H1 (cell line): Measurements from ENCODE around the gene UHRF2. TPM values are rescaled to one million over a fixed set of nuclear protein-coding genes. Genes with fewer than 3 reads are reported as not detected.

Experiments used
- CTCF ChIA-PET: fragments of 300-600 bp; sonication (Branson Sonifier 250); formaldehyde crosslinking; loops from one replicate; lab custom pipeline; 2021; ENCODE audit not compliant: partially characterized antibody; lab: Charles Lee
- POLR2A ChIA-PET: fragments of 300-600 bp; sonication (Branson Sonifier 250); formaldehyde crosslinking; loops from one replicate; lab custom pipeline; 2021; ENCODE audit warnings: inconsistent platforms; ENCODE audit not compliant: partially characterized antibody; lab: Charles Lee
- DNase-seq, 2 experiments: peaks; one replicate each; pipeline versions ENCODE4 v3.0.0 to v3.0.0-alpha.2; 2010 to 2022; ENCODE audit warnings: low spot score in 2 of 2, low read depth in 1 of 2, mixed read lengths in 1 of 2
- FAIRE-seq: peaks from 2 replicates; lab custom pipeline; 2011; peaks lifted over from hg19 to GRCh38; lab: Jason Lieb, UNC
- H2AFZ ChIP-seq: 2 replicates; pipeline ENCODE4 v1.8.1; 2012; ENCODE audit warnings: low read length, inconsistent platforms
- H2AK5ac ChIP-seq: 2 replicates; pipeline ENCODE4 v1.6.1; 2013; ENCODE audit warnings: low read depth, low read length
- H2BK120ac ChIP-seq: replicated peaks from 2 replicates; pipeline ENCODE3; 2013; ENCODE audit warnings: low read depth, low read length, inconsistent platforms
- H2BK12ac ChIP-seq: 2 replicates; pipeline ENCODE4 v1.6.1; 2013; ENCODE audit warnings: low read depth, low read length
- H2BK15ac ChIP-seq: 2 replicates; pipeline ENCODE4 v1.6.1; 2013; ENCODE audit warnings: low read length
- H2BK20ac ChIP-seq: 2 replicates; pipeline ENCODE4 v1.6.1; 2013; ENCODE audit warnings: low read length
- H2BK5ac ChIP-seq: 2 replicates; pipeline ENCODE4 v1.6.1; 2013; ENCODE audit warnings: low read depth, low read length
- H3K14ac ChIP-seq: 2 replicates; pipeline ENCODE4 v1.6.1; 2013; ENCODE audit warnings: inconsistent platforms; ENCODE audit not compliant: insufficient read length
- H3K18ac ChIP-seq: 2 replicates; pipeline ENCODE4 v1.6.1; 2013; ENCODE audit warnings: low read length; ENCODE audit errors: extremely low read depth
- H3K23ac ChIP-seq: 2 replicates; pipeline ENCODE4 v1.6.1; 2013; ENCODE audit warnings: inconsistent platforms; ENCODE audit not compliant: insufficient read length
- H3K23me2 ChIP-seq: 2 replicates; pipeline ENCODE4 v1.6.1; 2013; ENCODE audit warnings: low read depth, low read length
- H3K27ac ChIP-seq: 2 replicates; pipeline ENCODE4 v1.6.1; 2011; ENCODE audit warnings: low read depth, low read length, inconsistent platforms
- H3K27me3 ChIP-seq, 4 experiments: replicated peaks in 1 of 4; 1 replicate in 1 of 4; 2 replicates in 3 of 4; pipeline versions ENCODE4 v1.6.1 to v1.8.1; 2011 to 2013; ENCODE audit warnings: low read length in 3 of 4, mild to moderate bottlenecking in 3 of 4, inconsistent platforms in 2 of 4, mixed read lengths in 2 of 4, moderate library complexity in 1 of 4; ENCODE audit not compliant: control insufficient read depth in 3 of 4, insufficient read depth in 3 of 4; ENCODE audit errors: extremely low read depth in 1 of 4
- H3K36me3 ChIP-seq, 4 experiments: 2 replicates each; pipeline versions ENCODE4 v1.6.1 to v1.8.1; 2011 to 2013; ENCODE audit warnings: mild to moderate bottlenecking in 4 of 4, low read length in 3 of 4, moderate library complexity in 2 of 4, control low read depth in 1 of 4, inconsistent platforms in 1 of 4; ENCODE audit not compliant: insufficient read depth in 4 of 4, control insufficient read depth in 2 of 4
- H3K4ac ChIP-seq: replicated peaks from 2 replicates; pipeline ENCODE3; 2013; ENCODE audit warnings: low read length, low read depth, mixed read lengths, inconsistent platforms; ENCODE audit not compliant: insufficient read length
- H3K4me1 ChIP-seq, 4 experiments: replicated peaks in 1 of 4; 1 replicate in 1 of 4; 2 replicates in 3 of 4; pipeline versions ENCODE4 v1.6.1 to v1.8.1; 2011 to 2013; ENCODE audit warnings: low read length in 3 of 4, inconsistent platforms in 2 of 4, mixed read lengths in 1 of 4; ENCODE audit not compliant: insufficient read depth in 4 of 4, control insufficient read depth in 3 of 4
- H3K4me2 ChIP-seq, 2 experiments: 2 replicates each; pipeline versions ENCODE4 v1.6.1 to v1.8.1; 2011 to 2013; ENCODE audit warnings: low read depth in 2 of 2, low read length in 2 of 2, control low read depth in 1 of 2, inconsistent platforms in 1 of 2, mild to moderate bottlenecking in 1 of 2; ENCODE audit not compliant: insufficient read depth in 1 of 2
- H3K4me3 ChIP-seq, 4 experiments: fragments of 200-600, 300-600 bp in 1 of 4; sonication (generic), shearing (Covaris generic), sonication (Bioruptor Twin) in 1 of 4; 2 replicates each; pipeline versions ENCODE4 v1.5.1 to v1.8.1; 2011 to 2016; ENCODE audit warnings: low read length in 4 of 4, low read depth in 3 of 4, control low read depth in 2 of 4, inconsistent platforms in 2 of 4, mild to moderate bottlenecking in 2 of 4, mixed read lengths in 1 of 4, moderate library complexity in 1 of 4; ENCODE audit not compliant: insufficient read depth in 2 of 4; ENCODE audit errors: extremely low read depth in 1 of 4
- H3K56ac ChIP-seq: replicated peaks from 2 replicates; pipeline ENCODE3; 2013; ENCODE audit warnings: low read depth, mild to moderate bottlenecking, mixed read lengths, low read length, inconsistent platforms; ENCODE audit not compliant: insufficient read length
- H3K79me1 ChIP-seq: 2 replicates; pipeline ENCODE4 v1.6.1; 2013; ENCODE audit warnings: low read depth, low read length, control low read depth
- H3K79me2 ChIP-seq, 2 experiments: 2 replicates each; pipeline versions ENCODE4 v1.6.1 to v1.8.1; 2012 to 2013; ENCODE audit warnings: low read length in 2 of 2, mild to moderate bottlenecking in 2 of 2, inconsistent platforms in 1 of 2; ENCODE audit not compliant: insufficient read depth in 2 of 2, control insufficient read depth in 1 of 2
- H3K9ac ChIP-seq, 4 experiments: replicated peaks in 1 of 4; 1 replicate in 1 of 4; 2 replicates in 3 of 4; pipeline versions ENCODE4 v1.6.1 to v1.8.1; 2011 to 2013; ENCODE audit warnings: low read depth in 3 of 4, low read length in 3 of 4, control low read depth in 2 of 4, mild to moderate bottlenecking in 2 of 4, moderate library complexity in 2 of 4, inconsistent platforms in 1 of 4; ENCODE audit errors: extremely low read depth in 1 of 4
- H3K9me3 ChIP-seq, 2 experiments: 2 replicates each; pipeline versions ENCODE4 v1.6.1 to v1.8.1; 2012 to 2013; ENCODE audit warnings: mild to moderate bottlenecking in 2 of 2, moderate library complexity in 2 of 2, control low read depth in 1 of 2, inconsistent platforms in 1 of 2, low read depth in 1 of 2, low read length in 1 of 2, mixed read lengths in 1 of 2; ENCODE audit not compliant: insufficient read depth in 2 of 2
- H4K20me1 ChIP-seq, 2 experiments: replicated peaks in 1 of 2; 2 replicates each; pipeline versions ENCODE3 to v1.8.1; 2011 to 2013; ENCODE audit warnings: inconsistent platforms in 2 of 2, low read length in 2 of 2, mild to moderate bottlenecking in 1 of 2; ENCODE audit not compliant: insufficient read depth in 2 of 2, control insufficient read depth in 1 of 2
- H4K5ac ChIP-seq: 2 replicates; pipeline ENCODE4 v1.6.1; 2013; ENCODE audit warnings: low read length, low read depth, mixed read lengths, inconsistent platforms; ENCODE audit not compliant: insufficient read length
- H4K8ac ChIP-seq: 2 replicates; pipeline ENCODE4 v1.8.0; 2013; ENCODE audit warnings: mild to moderate bottlenecking, moderate library complexity, low read length, inconsistent platforms; ENCODE audit not compliant: insufficient read depth; ENCODE audit errors: extremely low read depth
- H4K91ac ChIP-seq: replicated peaks from 2 replicates; pipeline ENCODE3; 2013; ENCODE audit warnings: low read length, mixed read lengths, inconsistent platforms; ENCODE audit not compliant: insufficient read length
- CBX8 ChIP-seq: fragments of 300-800, 300-1000 bp; sonication (generic); IDR thresholded peaks from 2 replicates; pipeline ENCODE4 v1.7.1; 2016; ENCODE audit warnings: low read depth, low read length, borderline replicate concordance
- EGR1 ChIP-seq: IDR thresholded peaks from 2 replicates; pipeline ENCODE4 v1.6.1; 2011; ENCODE audit warnings: low read depth, low read length, borderline replicate concordance
- GTF2F1 ChIP-seq: IDR thresholded peaks from 2 replicates; pipeline ENCODE4 v1.6.1; 2012; ENCODE audit warnings: low read depth, low read length, improper control_type of control experiment, borderline replicate concordance
- HDAC6 ChIP-seq: IDR thresholded peaks from one replicate; pipeline ENCODE4 v1.7.1; 2012; ENCODE audit warnings: low read depth, mild to moderate bottlenecking, inconsistent platforms, low read length, moderate library complexity
- JUND ChIP-seq: IDR thresholded peaks from 2 replicates; pipeline ENCODE4 v1.6.1; 2011; ENCODE audit warnings: mild to moderate bottlenecking, improper control_type of control experiment, low read length
- MAFK ChIP-seq: IDR thresholded peaks from 2 replicates; pipeline ENCODE4 v1.6.1; 2012; ENCODE audit warnings: low read depth, mild to moderate bottlenecking, improper control_type of control experiment, low read length
- POU5F1 ChIP-seq: IDR thresholded peaks from 2 replicates; pipeline ENCODE4 v1.6.1; 2011; ENCODE audit warnings: low read depth, mild to moderate bottlenecking, low read length, moderate library complexity
- RNF2 ChIP-seq: fragments of 200-900, 300-1000 bp; sonication (generic); IDR thresholded peaks from 2 replicates; pipeline ENCODE4 v1.7.1; 2016; ENCODE audit warnings: borderline replicate concordance, low read depth, mild to moderate bottlenecking, antibody characterized with exemption, low read length; ENCODE audit not compliant: poor library complexity, severe bottlenecking; ENCODE audit errors: missing control alignments
- SIN3A ChIP-seq, 2 experiments: IDR thresholded peaks in 1 of 2; conservative IDR thresholded peaks in 1 of 2; 2 replicates each; pipeline ENCODE4 v1.6.1; 2011 to 2012; ENCODE audit warnings: low read length in 2 of 2, improper control_type of control experiment in 1 of 2, low read depth in 1 of 2, mild to moderate bottlenecking in 1 of 2
- SP4 ChIP-seq: IDR thresholded peaks from 2 replicates; pipeline ENCODE4 v1.6.1; 2012; ENCODE audit warnings: low read length, inconsistent platforms
- SRF ChIP-seq: IDR thresholded peaks from 2 replicates; pipeline ENCODE4 v1.6.1; 2011; ENCODE audit warnings: mild to moderate bottlenecking, low read depth, low read length, moderate library complexity
- SUZ12 ChIP-seq: fragments of 200-600 bp; sonication (generic); IDR thresholded peaks from 2 replicates; pipeline ENCODE4 v1.6.1; 2012; ENCODE audit warnings: mild to moderate bottlenecking, inconsistent platforms, low read length, moderate library complexity, mixed read lengths
- TAF7 ChIP-seq: optimal IDR thresholded peaks from 2 replicates; pipeline ENCODE3; 2011; ENCODE audit warnings: low read depth, mild to moderate bottlenecking, inconsistent platforms, low read length, moderate library complexity, borderline replicate concordance
- WGBS, 2 experiments: shearing (Covaris generic) in 1 of 2; methylation state at CpG; one replicate each; pipeline versions ENCODE4 v1.1.6 to v1.1.7; 2013 to 2015; ENCODE audit warnings: low lambda C conversion rate in 2 of 2, mixed read lengths in 2 of 2, inconsistent platforms in 1 of 2, low coverage in 1 of 2, missing lambda C conversion rate in 1 of 2; ENCODE audit not compliant: insufficient replicate concordance in 2 of 2, insufficient coverage in 1 of 2, insufficient read length in 1 of 2; ENCODE audit errors: extremely low coverage in 1 of 2, missing lambda C conversion rate in 1 of 2; 5-methylcytosine and 5-hydroxymethylcytosine counted together
- polyA plus RNA-seq, 7 experiments: library from polyadenylated mRNA; depleted of rRNA in 3 of 7; stranded (reverse) in 5 of 7; unstranded in 2 of 7; fragments of >200 nt in 5 of 7; fragments of 200-250 nt in 2 of 7; gene quantifications; 1 replicate in 5 of 7; 2 replicates in 1 of 7; 4 replicates in 1 of 7; pipeline versions ENCODE4 v1.2.1 to v1.2.3, GENCODE V29; 2011 to 2013; ENCODE audit warnings: missing spikeins in 2 of 7, mixed read lengths in 2 of 7
- total RNA-seq: library from RNA; stranded (reverse); fragmentation: NEBNext Ultra II Directional; extraction: Animal tissue kit (Norgen Biotek cat#: 25700); gene quantifications from 2 replicates; pipeline ENCODE4 v1.2.1, GENCODE V29; 2021

UHRF2 gene
- total and polyA plus RNA-seq, 2 of the 8 experiments (the other 6 are each of a cell fraction or from before 2014, with no cell fraction given): 31.8 to 48.0 TPM

DNA sequence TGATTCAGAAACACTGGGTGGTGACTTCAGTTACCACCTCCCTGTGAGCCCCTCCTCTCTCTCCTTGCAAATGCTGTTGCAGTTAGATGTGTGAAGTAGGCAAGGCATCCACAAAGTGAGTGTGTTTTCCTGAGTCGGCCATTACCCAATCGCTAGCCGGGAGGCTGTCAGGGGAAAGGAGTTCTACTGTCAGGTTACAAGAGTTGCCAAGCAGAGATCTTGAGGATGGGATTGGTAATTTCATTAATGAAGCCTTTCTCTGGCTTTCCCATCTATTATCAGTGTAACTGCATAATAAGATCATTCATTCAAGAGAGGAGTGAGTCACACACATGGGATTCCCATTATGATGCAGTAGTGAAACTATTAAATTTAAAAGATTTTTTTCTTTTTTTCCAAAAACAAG, 125.7 kb downstream of the UHRF2 start:
- Histone ChIP-seq H2BK20ac (no peak overlapping the region), H2BK120ac (no peak overlapping the region), H3K4ac (no peak overlapping the region), H3K9ac (no peak overlapping the region), H4K20me1 (no peaks in the 10 kb centered on the region), H3K79me1 (no peaks in the 10 kb centered on the region), H2BK15ac (no peak overlapping the region), H3K14ac (no peak overlapping the region), H4K91ac (no peak overlapping the region), H3K9me3 (no peaks in the 10 kb centered on the region), H3K4me2 (no peak overlapping the region), H3K23me2 (no peaks in the 10 kb centered on the region), H4K8ac (no peak overlapping the region), H3K27ac (no peak overlapping the region), H3K79me2 (no peaks in the 10 kb centered on the region), H2AFZ (no peak overlapping the region), H3K27me3 (no peaks in the 10 kb centered on the region), H4K5ac (no peak overlapping the region), H3K18ac (no peak overlapping the region), H2BK5ac (no peak overlapping the region), H3K23ac (no peak overlapping the region), H3K56ac (no peak overlapping the region), H3K36me3 (peaks cover 0 to 12% (median 8%) of the 10 kb centered on the region in 4 experiments; a peak in 6 of 8 replicates), H2BK12ac (no peak overlapping the region), H2AK5ac (no peak overlapping the region), H3K4me3 (no peak overlapping the region), H3K4me1 (no peaks in the 10 kb centered on the region)
- POLR2A ChIA-PET: no interaction called here
- no peak for DNase-seq
- CTCF ChIA-PET: no interaction called here
- TF ChIP-seq MAFK: no peak
- no peak for TF ChIP-seq POU5F1
- TF ChIP-seq JUND: no peak
- no peak for TF ChIP-seq EGR1
- TF ChIP-seq SIN3A (conservative IDR thresholded peaks at IDR 0.05 in 1 of 2, IDR thresholded peaks at IDR 0.05 in 1 of 2; ENCODE audit: low read depth in 1 of 2, low read length in 2 of 2): no peak
- no peak for TF ChIP-seq SRF
- TF ChIP-seq HDAC6: no peak
- no peak for TF ChIP-seq CBX8
- TF ChIP-seq GTF2F1: no peak
- TF ChIP-seq SP4: no peak
- no peak for TF ChIP-seq SUZ12
- TF ChIP-seq RNF2: no peak
- no peak for TF ChIP-seq TAF7
- 100% methylated on average over 3 of the region's 3 CpGs; no CpG with 5 or more reads in 1 of the 2 experiments for WGBS, 2 experiments
- no peak for FAIRE-seq
